ENCODE measurements around the gene LAMB4.

LAMB4 gene

GRCh38 chr7:108130261-108130660 is at the start of gene LAMB4:
LAMB4 (minus strand) TSS chr7:108130361; CDS start chr7:108123164, 7,197 bp downstream.
- no peak for DNase-seq (ENCODE audit: low read depth, low spot score)

- DNase-seq (ENCODE audit: low read depth, low spot score): no peak
Observed at GRCh38 chr7:108178398-108178797, 48.2 kb upstream of the LAMB4 start.

- DNase-seq (ENCODE audit: low read depth, low spot score): no peak
Observed at GRCh38 chr7:108171164-108171563, 41.0 kb upstream of the LAMB4 start.

GRCh38 chr7:108170251-108170650 is 40.1 kb upstream of the LAMB4 start:
- DNase-seq (ENCODE audit: low read depth, low spot score): no peak

- DNase-seq (ENCODE audit: low read depth, low spot score): no peak
Observed at GRCh38 chr7:108167460-108167859, 37.3 kb upstream of the LAMB4 start.

- DNase-seq (ENCODE audit: low read depth, low spot score): no peak
Observed at GRCh38 chr7:108166687-108167086, 36.5 kb upstream of the LAMB4 start.

- DNase-seq (ENCODE audit: low read depth, low spot score): no peak
Observed at GRCh38 chr7:108165723-108166122, 35.6 kb upstream of the LAMB4 start.

- DNase-seq (ENCODE audit: low read depth, low spot score): no peak
Observed at GRCh38 chr7:108164946-108165345, 34.8 kb upstream of the LAMB4 start.

- DNase-seq (ENCODE audit: low read depth, low spot score): no peak
Observed at GRCh38 chr7:108164342-108164741, 34.2 kb upstream of the LAMB4 start.

GRCh38 chr7:108158776-108159175 is 28.6 kb upstream of the LAMB4 start:
- no peak for DNase-seq (ENCODE audit: low read depth, low spot score)

- no peak for DNase-seq (ENCODE audit: low read depth, low spot score)
Observed at GRCh38 chr7:108157606-108158335, 27.6 kb upstream of the LAMB4 start.

- DNase-seq (ENCODE audit: low read depth, low spot score): no peak
Observed at GRCh38 chr7:108156897-108157605, 26.9 kb upstream of the LAMB4 start.

GRCh38 chr7:108152198-108152597 is 22.0 kb upstream of the LAMB4 start:
- no peak for DNase-seq (ENCODE audit: low read depth, low spot score)

- no peak for DNase-seq (ENCODE audit: low read depth, low spot score)
Observed at GRCh38 chr7:108149908-108150307, 19.7 kb upstream of the LAMB4 start.

GRCh38 chr7:108149119-108149518 is 19.0 kb upstream of the LAMB4 start:
- no peak for DNase-seq (ENCODE audit: low read depth, low spot score)

- no peak for DNase-seq (ENCODE audit: low read depth, low spot score)
Observed at GRCh38 chr7:108147031-108147563, 16.9 kb upstream of the LAMB4 start.

- no peak for DNase-seq (ENCODE audit: low read depth, low spot score)
Observed at GRCh38 chr7:108146070-108146842, 16.1 kb upstream of the LAMB4 start.

GRCh38 chr7:108145401-108145800 is 15.2 kb upstream of the LAMB4 start:
- no peak for DNase-seq (ENCODE audit: low read depth, low spot score)

GRCh38 chr7:108144931-108145330 is 14.8 kb upstream of the LAMB4 start:
- DNase-seq (ENCODE audit: low read depth, low spot score): no peak

GRCh38 chr7:108143658-108144420 is 13.7 kb upstream of the LAMB4 start:
- DNase-seq (ENCODE audit: low read depth, low spot score): no peak

- no peak for DNase-seq (ENCODE audit: low read depth, low spot score)
Observed at GRCh38 chr7:108142675-108143259, 12.6 kb upstream of the LAMB4 start.
